ENCODE measurements around the gene CRTAC1. TPM values are rescaled to one million over a fixed set of nuclear protein-coding genes. Genes with fewer than 3 reads are reported as not detected.
"Not testable (repeated sequence)": the region's sequence is repeated elsewhere in the genome, so short reads cannot be mapped to it uniquely, and the experiment has no call there.

The CRTAC1 gene
- total RNA-seq, 1 experiment from 2014 or later = not detected

DNA sequence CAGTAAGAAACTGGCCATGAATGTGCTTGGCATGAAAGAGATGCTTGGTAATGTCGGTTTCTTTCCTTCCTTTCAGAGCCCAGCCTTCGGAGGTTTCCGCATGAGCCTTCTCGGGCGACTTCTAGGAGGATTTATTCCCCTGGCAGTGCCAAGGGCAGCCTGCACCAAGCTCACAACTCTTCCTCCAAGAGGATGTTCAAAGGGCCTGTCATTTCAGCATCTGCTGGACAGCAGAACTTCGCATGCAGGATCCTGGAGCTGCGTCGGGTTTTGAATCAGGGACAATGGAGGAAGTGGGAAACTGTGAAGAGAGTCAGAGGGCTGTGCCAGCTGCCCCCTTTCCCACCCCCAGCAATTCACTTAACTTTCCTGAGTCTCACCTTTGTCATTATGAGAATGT lies 159.4 kb downstream of the CRTAC1 start:
- DNase-seq (ENCODE audit: low spot score) = no peak

DNA sequence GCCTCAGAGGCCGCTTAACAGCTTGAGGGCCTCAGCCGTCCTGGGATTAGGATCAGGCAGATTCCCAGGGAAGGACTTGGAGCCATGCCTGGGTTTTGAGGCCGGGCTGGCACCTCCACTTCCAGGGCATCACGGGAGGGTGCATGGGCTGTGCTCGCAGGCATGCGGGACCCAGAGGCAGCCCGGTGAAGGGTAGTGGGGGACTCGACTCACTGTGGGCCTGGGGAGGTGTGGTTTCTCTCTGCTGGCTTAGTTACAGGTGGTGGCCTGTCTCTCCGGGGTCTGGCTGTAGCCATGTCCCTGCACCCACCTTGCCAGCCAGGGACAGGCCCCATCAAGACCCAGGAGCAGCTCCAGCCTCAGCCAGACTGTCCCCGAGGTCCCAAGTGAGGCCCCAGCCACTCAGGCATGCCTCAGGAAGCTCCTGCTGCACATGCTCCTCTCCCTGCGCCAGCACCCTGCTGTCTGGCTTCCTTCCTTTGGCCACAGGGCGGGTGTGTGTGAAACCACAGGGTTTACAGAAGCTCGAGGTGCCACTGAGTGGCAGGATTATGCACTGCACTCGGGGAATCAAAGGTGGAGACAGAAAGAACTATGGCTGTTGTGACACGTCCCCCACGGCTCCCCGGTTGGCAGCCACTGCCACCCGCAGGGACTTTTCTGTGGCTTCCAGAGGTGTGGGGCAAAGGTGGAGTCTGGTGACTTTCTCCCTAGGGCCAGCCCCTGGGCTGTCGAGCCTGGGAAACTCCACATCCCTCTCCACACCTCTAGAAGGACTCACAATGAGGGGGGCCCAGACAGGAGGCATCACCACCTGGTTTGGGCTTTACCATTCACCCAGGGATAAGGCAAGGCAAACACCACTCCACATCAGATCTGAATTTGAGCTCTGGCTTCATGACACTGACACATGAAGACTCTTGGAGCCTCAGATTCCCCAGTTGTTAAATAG lies 161.1 kb downstream of the CRTAC1 start:
- peak; percentile 92 for DNase-seq (ENCODE audit: low spot score)

DNA sequence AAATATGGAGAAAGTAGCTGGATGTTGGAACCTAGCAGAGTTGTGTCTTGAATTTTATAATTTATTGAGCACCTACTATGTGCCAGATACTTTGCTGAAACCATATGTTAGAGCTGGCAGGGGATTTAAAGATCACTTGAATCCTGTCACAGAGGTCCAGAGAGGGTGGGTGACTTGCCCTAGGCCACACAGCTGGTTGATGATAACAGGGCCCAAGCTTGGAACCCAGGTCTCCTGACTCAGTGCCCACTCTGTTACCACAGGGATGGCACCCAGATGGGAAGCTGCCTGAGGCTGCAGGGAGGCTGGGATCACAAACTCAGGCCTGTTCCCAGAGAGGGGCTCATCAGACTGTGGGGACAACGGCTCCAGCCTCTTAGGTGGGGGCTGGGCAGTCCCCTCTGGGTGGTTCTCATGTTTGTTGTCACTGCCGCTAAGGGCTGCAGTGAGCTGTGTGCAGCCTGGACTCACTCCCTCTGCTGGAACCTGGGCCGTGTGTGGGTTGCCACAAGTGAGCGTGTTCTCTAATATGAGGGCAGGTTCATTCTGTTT lies 162.2 kb downstream of the CRTAC1 start:
- DNase-seq (ENCODE audit: low spot score) = no peak

DNA sequence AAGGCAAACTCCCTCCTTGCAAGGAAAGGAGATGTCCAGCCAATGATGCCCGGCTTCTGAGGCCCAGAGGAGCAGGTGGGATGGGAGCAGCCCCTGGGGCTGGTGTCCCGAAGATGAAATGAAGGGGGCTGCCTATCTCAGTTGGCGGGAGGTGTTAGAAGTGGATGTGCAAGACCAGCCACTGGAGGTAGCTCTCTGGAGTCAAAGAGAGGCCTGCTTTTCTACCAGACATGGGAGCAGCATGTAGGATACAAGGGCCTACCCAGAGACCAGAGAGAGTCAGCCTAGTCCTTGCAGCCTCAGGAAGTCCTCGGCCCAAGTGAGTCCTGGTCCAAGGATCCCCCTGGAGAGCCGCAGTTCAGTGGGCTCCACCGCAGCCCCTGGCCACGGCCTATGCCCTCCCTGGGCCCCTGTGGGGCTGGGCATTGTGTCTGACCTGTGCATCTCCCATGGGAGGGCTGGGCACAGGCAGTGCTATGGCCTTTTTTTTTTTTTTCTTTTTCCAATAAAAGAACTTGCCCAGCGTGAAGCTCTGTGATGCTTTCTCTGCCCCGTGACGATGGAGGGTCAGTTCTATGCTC lies 163.1 kb downstream of the CRTAC1 start:
- no peak for DNase-seq (ENCODE audit: low spot score)

DNA sequence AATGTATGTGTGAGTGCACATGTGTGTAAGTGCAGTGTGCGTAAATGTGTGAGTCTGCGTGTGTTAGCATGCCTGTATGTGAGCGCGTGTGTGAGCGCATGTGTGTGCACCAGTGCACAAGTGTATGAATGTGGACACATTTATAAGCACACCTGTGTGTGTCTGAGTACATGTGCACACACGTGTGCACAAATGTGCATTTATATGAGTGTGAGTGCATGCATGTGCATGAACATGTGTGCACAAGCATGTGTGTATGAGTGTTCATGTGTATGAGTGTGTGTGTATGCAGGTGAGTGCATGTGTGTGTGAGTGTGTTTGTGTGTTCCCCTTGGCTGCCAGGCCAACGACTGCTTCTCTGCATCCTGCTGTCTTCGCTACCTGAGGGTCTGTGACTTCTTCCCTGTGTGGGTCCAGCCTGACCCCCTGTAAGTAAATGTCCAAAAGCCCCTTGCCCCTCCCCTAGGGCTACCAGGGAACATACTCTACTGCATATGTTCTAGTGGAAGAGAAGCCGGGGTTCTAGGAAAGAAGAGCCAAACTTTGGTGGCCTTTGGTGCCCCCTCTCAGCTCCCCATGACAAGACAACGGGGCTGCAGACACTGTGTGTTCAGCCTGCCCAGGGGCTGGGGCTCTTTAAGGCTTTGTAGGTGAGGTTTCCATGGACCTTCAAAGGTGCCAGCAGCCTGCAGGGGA lies 163.7 kb downstream of the CRTAC1 start:
- DNase-seq (ENCODE audit: low spot score) = no peak

DNA sequence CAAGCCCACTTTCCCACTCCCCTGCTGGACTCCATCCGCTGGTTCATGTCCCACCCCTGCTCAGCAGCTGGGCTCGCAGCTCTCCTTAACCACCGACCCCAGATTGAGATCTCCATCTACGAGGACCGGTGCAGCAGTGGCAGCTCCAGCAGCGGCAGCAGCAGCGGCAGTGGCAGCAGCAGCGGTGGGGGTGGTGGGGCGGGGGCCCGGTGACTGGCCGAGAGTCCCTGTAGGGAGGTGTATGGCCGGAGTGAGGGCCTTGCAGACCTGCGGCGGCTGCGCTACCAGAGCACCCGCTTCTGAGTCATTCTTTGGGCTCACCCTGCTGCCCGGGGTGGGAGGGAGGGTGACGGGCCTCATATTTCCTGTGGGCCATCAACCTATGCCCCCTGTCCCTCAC lies 164.9 kb downstream of the CRTAC1 start:
- no peak for DNase-seq (ENCODE audit: low spot score)

DNA sequence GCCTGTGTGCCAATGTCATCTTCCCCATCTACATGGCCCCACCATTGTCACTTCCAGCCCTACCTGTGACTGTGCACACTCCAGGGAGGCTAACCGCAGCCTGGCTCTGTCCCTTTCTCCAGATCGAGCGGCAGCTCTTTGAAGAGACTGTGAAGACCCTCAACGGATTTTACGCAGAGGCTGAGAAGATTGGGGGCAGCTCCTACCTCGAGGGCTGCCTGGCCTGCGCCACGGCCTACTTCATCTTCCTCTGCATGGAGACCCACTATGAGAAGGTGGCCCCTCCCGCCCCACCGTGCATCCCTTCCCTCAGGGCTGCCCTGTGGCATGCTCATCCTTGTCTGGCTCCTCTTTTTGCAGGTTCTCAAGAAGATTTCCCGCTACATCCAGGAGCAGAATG lies 166.6 kb downstream of the CRTAC1 start:
- DNase-seq (ENCODE audit: low spot score) = no peak

DNA sequence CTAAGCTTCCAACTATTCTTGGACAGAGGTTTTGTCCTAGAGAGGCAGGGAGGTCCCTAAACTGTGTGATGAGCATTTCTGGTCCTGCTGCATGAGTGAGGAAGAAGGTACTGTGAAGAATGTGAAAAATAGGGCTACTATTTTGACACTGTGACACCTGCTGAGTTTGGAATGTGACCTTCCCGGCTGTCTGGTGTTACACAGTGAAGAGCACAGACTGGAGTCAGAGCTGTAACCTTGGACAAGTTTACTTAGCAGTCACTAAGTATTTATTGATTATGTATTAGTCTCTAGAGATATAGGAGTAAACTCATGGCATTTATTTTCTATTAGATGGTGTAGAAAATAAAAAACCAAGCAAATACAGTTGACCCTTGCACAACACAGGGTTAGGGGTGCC lies 168.5 kb downstream of the CRTAC1 start:
- no peak for DNase-seq (ENCODE audit: low spot score)

DNA sequence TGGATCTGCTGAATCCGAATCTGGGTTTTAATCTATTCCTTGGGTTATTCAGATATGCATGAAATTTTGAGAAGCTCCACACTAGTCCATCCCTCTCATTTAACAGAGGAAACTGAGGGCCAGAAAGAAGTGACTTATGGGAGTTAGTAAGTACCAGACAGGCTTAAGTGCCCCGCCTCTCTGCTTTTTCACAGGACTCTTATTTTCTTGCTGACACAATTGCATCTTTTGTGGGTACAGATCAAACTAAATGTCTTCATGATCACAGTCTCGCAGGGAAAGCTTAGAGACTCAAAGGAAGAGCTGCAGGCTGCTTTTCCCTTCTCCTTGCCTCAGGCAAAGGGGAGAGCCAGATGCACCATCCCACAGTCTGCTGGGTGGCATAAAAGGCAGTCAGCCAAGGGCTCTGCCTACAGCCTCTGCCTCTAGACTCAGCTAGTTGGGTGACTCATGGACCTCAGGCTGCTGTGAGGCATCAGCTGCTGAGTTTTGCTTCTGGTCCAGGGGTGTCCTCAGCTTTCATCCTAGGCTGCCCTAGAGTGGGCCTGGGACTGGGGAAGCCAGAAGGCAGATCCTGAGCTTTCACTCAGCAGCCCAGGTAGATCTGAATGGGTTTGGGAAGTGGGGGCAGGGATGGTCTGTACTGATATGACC lies 169.2 kb downstream of the CRTAC1 start:
- DNase-seq (ENCODE audit: low spot score) = peak; percentile 17

DNA sequence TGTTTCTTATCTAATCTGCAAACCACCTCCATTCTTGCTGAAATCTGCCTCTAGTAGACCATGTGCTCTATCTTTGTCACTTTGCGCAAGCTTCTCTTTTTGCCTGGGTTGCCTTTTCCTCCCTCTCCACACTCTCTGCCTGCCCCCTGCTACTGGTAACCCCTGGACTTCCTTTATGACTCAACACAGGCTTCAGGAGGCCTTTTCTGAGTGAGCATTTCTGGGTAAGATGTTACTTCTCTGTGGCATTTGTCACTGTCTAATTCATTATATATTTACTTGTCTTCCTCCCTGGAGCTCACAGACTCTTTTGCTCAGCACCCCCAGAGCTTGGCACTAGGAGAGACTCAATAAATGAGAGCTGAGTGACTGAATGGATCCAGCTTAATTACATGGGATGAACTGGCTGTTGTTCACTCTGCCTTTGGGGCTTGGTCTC lies 172.4 kb downstream of the CRTAC1 start:
- peak; percentile 26 for DNase-seq (ENCODE audit: low spot score)

DNA sequence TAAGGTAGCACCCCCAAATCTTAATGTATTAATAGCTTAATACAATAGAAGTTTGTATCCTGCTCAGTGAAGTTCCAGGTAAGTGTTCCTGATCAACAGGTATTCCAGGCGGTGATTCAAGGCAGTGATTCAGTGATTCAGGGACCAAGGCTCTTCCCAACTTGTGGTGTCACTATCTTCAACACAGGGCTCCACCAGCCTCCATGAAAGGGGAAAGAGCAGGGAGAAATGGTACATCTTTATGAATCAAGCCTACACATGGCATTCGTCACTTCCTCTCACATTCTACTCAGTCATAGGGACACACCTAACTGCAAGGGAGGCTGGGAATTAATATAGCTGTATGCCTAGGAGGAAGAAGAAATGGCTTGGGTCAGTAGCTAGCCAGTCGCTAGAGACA lies 175.7 kb downstream of the CRTAC1 start:
- no peak for DNase-seq (ENCODE audit: low spot score)

DNA sequence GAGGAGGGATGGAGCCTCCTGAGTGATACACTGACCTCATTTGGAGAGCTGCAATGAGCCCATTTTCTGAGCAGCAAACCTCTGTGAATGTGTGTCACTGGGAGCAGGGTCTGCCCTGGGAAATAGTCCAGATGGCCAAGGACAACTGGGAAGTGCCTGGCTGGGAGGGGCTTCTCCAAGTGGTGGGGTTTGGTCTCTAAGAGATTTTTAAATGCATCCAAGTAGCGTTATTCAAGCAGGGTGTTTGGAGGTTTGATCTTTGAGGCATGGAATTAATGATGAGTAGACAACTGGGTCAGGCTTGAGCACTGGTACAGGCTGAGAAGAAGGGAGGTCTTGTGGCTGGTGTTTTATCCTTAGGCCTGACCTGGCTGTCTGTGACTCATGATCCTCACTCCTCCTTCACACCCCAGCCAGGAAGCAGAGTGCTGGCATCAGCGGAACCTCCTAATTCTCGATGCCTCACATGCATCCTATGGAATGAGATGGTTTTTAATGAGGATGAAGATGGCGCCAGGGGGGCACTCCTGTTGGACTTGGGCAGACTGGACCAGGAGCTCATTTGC lies 177.5 kb downstream of the CRTAC1 start:
- no peak for DNase-seq (ENCODE audit: low spot score)

DNA sequence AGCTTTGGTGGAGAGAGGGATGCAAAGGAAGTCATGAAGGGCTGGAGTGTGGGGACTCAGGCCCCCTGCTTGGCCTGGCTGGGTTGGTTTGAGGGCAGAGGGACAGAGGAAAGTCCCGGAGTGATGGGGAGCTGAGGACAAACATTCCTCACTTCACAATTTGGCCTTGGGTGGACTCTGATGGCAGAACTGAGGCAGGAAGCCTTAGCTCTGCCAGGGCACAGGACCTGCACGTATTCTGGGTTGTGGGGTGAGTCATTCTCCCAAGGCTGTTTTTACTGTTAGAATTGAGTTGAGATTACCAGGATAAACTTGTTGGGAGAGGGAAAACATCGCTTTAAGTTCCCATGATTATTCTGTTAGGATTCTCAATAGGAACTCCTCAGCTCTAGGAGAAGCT lies 178.1 kb downstream of the CRTAC1 start:
- no peak for DNase-seq (ENCODE audit: low spot score)

DNA sequence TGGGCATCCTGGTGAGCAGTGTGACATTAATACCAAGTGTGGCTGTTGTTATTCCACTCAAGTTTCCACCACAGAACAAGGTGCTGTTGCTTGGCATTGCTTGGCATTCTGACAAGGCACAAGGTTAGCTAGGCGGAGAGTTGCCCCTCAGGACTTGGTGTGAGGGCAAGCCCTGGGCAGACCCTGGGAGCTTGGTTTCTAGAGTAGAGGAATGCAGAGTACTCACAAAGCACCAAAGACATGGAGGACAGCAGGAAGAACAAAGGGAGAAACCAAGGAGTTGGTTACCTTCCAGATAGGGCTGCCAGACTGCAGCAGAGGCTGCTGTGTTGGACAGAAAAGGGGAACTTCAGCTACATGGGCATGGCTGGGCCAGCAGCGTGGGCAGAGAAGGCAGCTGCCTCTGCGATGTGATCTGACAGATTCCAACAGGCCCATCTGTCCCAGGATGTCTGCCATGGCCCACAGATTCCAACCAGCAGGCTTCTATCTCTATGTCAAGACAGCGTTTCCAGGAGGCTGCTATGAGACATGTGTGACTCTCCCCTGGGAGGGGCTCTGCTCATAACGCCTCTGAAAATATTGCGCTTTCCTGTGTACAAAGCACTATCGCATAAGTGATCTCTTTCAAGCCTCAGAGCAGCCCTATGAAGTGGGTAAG lies 178.9 kb downstream of the CRTAC1 start:
- DNase-seq (ENCODE audit: low spot score) = no peak

DNA sequence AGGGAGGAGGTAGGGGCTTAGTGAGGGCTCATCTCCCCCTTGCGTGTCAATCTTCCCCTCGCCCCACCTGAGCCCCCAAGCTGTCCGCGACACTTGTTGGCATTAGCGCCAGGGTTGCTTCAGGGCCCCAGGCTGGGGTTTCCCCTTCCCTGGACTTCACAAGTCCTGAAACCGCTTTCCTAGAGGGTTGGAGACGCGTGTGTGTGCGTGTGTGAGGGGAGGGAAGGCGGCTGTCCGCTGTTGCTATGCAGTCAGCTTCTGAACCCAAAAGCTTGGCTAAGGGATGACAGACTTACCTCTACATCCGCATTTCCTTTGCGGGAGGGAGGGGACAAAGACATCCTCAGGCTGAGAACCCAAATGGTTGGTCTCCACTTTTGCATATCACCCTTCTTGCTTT lies 180.0 kb downstream of the CRTAC1 start:
- no peak for DNase-seq (ENCODE audit: low spot score)

DNA sequence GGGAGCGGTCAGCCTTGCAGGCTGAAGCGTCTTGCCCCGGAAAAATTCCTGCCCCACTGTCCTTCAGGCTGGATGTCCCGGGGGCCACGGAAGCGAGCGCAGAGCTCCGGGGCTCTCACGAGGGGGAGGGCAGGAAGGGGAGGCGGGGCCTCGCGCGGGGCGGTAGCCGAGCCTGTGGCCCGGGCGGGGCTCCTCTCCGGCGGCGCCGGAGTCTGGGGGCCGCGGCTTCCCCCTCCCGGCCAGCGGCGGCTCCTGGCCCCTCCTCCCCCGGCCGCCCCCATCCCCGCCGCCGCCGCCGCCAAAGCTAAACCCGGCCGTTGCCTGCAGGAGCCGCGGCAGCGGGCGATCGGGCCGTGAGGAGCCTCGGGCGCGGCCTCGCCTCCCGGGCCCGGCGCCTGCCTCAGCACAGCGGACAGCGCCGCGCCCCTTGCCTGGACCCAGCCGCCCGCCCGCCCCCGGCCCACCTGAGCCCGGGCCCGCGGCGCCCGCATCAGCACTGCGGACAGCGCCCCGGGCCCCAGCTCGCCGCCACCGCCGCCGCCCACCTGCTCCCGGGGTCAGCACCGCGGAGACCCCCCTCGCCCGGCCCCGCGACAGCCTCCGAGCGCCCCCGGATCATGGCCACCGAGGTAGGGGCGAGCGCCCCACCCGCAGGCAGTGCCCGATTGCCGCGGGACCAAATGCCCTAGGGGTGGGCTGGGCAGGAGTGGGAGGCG lies 180.6 kb downstream of the CRTAC1 start, which contains the start of gene GOLGA7B:
Gene GOLGA7B (plus strand): TSS at position 157 of the 716 bp plus-strand sequence. CDS start 461 bp downstream, at position 618.
- DNase-seq (ENCODE audit: low spot score) = peak; percentile 9

DNA sequence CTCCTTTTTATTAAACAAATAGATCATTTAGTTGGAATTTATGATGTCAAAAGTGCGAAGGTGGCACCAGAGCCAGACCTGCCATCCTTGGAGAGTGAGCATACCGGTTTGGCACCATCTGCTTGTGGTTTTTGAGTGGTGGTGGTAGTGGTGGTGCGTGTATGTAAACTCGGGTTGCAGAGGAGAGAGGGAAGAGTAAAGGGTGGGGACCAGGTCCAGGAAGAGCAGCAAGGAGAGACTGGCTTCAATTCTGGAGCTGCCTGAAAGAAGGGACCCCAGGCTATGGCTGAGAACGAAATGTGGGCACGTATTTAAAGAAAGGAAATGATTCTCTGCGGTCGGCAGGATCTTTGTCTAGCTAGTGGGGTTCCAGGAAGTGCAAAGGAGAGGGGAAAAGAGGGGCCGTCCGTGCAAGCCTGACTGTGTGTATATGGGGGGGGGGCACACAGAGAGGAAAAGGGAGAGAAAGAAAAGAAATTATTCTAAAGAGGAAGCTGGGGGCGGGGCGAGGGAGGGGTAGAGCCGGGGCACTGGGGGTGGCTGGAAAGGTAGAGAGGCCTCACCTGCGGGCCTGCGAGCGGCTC lies 181.2 kb downstream of the CRTAC1 start:
- DNase-seq (ENCODE audit: low spot score) = peak; percentile 79

DNA sequence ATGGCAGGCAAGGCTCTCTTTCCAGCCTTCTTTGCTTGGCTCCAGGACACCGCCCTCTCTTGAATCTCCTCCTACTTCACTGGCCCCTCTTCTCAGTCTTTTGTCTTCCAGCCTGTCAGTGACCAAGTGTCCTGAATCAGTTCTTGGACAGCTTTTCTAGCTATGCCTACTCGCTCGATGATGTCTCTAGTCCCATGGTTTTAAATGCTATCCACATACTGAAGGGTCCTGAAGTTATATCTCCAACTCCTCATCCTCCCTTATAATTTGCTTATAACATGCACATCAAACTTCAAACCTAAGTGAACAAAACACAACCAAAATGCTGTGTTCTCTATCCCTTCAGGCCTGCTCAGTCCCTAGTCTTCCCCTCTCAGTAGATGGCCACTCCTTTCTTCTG lies 185.7 kb downstream of the CRTAC1 start:
- DNase-seq (ENCODE audit: low spot score) = no peak

DNA sequence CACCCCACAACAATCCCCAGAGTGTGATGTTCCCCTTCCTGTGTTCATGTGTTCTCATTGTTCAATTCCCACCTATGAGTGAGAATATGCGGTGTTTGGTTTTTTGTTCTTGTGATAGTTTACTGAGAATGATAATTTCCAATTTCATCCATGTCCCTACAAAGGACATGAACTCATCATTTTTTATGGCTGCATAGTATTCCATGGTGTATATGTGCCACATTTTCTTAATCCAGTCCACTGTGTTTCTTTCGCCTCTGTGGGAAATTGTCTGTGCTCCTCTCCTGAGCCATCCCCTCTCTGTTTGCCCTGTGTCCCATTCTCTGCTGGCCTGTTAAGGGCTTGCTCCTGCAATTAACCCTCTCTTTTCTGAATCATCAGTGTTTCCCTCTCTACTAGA lies 186.4 kb downstream of the CRTAC1 start:
- DNase-seq (ENCODE audit: low spot score) = not testable (repeated sequence)

DNA sequence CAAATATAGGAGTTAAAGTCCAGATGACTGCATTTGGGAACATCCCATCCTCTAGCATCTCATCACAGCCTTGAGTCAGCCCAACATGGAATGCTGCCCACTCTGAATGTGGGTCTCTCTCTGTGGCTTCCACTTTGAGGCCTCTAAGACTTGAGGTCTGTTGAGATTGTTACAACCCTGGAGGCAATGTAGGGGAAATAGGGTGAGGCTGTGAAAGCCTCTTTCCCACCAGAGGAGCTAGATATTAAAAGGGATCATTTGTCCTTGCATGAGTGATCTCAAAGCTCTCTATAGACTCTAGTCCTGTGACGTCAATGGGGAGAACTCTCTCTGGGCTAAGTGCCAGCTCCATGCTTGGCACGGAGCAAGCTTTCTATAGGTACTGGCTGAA lies 187.1 kb downstream of the CRTAC1 start:
- no peak for DNase-seq (ENCODE audit: low spot score)
